HG03135 (cell line): ENCODE data around the gene MIPOL1.
"Not testable (repeated sequence)": the region's sequence is repeated elsewhere in the genome, so short reads cannot be mapped to it uniquely, and the experiment has no call there.

Experiments used
- ATAC-seq: cut with Tn5 transposase; IDR thresholded peaks from one replicate; pipeline ENCODE4 v1.9.1; 2021; ENCODE audit warnings: mild to moderate bottlenecking, moderate library complexity; ENCODE audit not compliant: unreplicated experiment

Gene MIPOL1

GRCh38 chr14:37508503-37508902, 310.8 kb downstream of the MIPOL1 start:
- no peak for ATAC-seq

- no peak for ATAC-seq
These were observed 314.4 kb downstream of the MIPOL1 start for GRCh38 chr14:37512173-37512572.

DNA sequence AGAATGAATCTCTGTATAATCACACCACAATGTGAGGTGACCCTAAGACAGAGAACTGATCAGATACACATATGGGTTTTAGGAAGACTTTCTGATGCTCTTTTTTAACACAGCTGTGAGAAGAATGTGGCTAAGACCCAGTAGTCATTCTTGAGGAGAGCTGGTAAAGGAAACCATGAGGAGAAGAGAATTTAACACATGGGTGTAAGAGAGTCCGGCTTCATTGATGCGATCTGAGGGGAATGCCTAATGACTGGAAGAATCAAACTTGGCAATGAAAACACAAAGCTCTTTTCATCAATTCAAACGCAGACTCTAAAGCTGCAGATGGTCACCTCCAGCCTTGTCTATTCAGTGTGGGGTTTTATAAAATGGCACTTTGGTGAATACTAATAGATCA, 318.0 kb downstream of the MIPOL1 start:
- ATAC-seq, result no peak

GRCh38 chr14:37526994-37527393, 329.3 kb downstream of the MIPOL1 start:
- ATAC-seq, result no peak

DNA sequence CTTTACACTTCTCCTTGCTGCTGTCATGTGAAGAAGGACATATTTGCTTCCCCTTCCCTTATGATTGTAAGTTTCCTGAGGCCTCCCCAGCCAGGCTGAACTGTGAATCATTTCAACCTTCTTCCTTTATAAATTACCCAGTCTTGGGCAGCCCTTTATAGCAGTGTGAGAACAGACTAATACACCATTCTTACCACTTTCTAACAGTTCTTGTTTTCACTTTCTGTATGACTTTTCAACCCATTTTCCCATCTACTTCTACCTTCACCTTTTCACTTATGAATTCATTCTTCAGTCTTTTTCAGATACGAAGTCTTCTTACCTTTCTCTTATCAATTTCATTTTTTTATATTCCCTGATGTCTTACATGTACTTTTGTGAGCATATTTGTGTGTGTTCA, 342.3 kb downstream of the MIPOL1 start:
- no peak for ATAC-seq

GRCh38 chr14:37544407-37544806, 346.7 kb downstream of the MIPOL1 start:
- no peak for ATAC-seq

GRCh38 chr14:37545174-37545573, 347.4 kb downstream of the MIPOL1 start:
- no peak for ATAC-seq

GRCh38 chr14:37546621-37547447, 349.1 kb downstream of the MIPOL1 start:
- ATAC-seq, result no peak

DNA sequence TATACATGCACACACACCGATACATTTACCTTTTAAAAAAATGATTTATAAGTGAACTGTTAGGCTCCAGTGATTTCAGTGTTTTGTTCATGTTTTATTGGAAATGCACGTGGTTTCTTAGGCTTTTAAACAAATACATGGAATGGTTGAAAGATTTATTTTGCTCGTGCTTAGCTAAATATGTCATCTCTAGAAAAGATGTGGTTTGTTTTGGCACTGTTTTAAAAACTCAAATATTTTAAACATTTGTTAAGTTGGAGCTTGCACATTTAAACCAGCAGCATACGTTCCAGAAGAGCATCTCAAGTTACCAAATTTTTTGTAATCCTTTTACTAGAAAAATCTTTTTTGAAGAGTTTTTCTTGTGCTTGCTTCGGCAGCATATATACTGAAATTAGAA, 352.8 kb downstream of the MIPOL1 start:
- no peak for ATAC-seq

DNA sequence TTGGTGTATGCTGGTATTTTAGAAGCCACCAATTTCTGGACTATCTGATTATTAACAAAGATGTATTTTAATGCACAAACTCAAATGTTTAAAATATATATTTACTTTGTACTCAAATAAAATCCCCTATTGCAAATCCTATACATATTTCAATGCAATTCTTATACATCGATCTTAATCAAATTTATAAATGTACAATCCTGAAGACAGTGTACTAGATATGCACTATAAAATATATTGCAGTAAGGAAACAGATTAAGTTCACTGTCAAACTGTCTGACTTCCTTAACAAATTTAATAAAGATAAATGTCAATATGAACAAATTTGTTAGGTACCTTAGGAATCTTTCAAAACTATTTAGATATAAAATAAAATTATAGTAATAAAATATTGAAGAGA, 353.4 kb downstream of the MIPOL1 start:
- no peak for ATAC-seq

DNA sequence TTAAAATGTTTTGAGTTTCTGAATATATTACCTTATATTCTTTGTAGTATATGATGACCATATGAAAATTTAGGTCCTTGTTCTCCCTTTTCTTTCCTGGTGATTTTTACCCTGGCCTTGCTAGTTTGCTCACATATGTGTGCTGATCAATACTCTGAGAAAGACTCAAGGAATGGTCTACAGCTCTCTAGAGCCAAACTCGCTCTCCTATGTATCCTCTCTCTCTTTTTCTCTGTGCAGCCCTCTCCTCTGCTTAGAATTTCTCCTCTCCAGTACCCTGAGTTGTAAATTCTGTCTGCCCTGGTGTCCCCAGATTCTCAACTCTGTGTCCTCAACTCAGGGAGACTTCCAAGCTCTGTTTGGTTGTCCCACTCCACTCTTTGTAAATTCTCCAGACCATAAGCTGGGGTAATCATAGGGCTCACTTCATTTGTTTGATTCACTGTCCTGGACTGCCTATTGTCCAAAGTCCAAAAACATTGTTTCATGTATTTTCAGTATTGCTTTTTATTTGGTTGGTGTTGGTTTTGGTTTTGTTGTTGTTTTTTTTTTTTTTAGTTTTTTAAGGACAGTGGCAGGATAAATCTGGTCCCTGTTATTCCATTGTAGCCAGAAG, 356.3 kb downstream of the MIPOL1 start:
- no peak for ATAC-seq

GRCh38 chr14:37555596-37555995, 357.9 kb downstream of the MIPOL1 start:
- ATAC-seq, result not testable (repeated sequence)

DNA sequence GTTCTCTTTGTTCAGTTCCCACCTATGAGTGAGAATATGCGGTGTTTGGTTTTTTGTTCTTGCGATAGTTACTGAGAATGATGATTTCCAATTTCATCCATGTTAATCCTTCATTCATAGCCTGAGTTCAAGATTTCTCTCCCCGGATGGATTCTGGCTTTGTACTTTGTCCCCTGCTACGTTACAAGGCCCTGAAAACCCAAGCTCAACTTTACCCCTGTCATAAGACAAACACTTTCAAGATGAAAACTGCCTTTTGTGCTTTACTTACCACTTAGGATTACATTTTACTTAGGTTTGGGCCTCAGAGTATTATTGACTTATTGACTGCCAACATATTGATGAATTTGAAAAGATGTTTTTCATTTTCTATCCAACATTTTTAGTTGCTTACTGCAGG, 361.0 kb downstream of the MIPOL1 start:
- ATAC-seq, result no peak

DNA sequence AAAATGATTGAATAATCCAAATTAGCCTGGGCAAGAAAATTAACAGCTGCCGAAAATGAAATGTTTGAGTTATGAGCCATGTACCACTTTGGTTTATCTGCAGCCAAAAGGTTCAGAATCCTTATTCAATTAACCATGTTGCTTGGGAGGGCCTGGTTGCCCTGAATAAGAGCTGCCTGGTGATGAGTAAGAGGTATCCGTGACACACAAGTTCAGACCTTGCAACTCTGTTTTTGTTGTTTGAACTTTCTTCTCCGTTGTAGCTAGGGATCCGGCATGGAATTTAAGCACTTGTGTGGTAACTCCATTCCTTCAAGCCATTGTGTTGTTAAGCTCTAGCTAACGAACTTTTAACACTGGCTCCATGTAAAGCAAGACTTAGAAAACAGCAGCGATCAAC, 361.6 kb downstream of the MIPOL1 start:
- ATAC-seq, result no peak

DNA sequence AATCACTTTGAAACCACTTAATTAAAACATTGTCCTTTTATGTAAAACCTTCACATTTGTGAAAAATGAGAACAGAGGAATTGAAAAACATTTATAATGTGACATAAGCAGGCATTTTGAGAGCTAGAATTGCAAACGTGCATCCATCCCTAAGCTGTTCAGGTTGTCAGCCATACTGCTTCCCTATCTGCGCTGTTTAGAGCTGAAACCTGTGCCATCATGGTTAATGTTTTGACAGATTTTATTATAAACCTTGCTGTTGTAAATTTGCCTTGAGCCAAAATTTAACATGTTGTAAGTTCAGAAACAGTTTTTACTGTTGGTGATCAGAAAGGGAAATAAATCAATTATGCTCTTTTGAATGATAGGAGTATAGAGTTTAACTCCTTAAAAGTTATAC, 365.5 kb downstream of the MIPOL1 start:
- ATAC-seq, result no peak

DNA sequence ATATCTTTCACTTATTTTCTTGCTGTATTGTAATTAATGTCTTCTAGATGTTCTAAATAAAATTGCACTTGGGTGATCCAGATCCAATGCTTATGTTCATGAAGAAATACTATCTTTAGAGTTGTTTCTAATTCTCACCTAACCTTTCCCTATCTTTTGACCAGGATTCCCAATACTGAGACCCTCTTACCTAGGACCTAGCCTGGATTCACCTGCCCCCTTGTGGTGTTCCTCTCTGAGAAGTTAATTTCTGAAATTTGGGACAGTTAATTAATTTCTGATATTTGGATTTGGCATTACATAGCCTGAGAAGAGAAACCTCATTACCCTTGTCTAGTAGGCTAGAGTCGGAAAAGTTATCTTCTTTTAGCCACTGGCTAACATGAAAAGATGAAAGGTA, 367.8 kb downstream of the MIPOL1 start:
- no peak for ATAC-seq

GRCh38 chr14:37566811-37567371, 369.2 kb downstream of the MIPOL1 start:
- ATAC-seq, result no peak

DNA sequence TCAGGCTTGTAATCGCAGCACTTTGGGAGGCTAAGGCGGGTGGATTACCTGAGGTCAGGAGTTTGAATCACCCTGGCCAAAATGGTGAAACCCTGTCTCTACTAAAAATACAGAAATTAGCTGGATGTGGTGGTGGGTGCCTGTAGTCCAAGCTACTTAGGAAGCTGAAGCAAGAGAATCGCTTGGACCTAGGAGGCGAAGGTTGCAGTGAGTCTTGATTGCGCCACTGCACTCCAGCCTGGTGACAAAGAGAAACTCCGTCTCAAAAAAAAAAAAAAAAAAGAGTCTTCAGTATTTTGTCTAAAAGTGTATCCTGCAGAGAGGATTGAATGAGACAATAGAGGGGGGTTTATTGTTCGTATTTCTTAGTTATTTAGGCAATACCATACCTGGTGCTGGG, 372.0 kb downstream of the MIPOL1 start:
- no peak for ATAC-seq

GRCh38 chr14:37571391-37571790, 373.7 kb downstream of the MIPOL1 start:
- no peak for ATAC-seq

- no peak for ATAC-seq
These were observed 375.6 kb downstream of the MIPOL1 start for GRCh38 chr14:37573356-37573755.

GRCh38 chr14:37579274-37579673, 381.5 kb downstream of the MIPOL1 start:
- no peak for ATAC-seq

DNA sequence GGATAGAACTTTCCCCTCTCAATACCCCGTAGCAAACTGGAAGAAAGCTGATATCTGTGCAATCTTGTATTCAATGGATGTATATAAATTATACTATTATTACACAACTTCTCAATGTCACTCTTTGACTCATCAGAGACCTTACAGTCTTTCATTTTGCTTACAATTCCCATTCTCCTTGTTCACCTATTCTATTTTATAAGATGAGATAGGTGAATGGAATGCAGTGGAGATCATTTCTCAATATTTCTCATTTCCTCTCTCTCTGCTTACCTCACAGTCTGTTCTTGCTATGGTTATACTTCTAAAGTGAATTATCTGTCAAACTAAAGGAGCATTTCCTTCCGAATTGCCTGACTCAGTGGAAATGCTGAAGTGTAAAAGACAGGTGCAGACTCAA, 382.4 kb downstream of the MIPOL1 start:
- ATAC-seq, result no peak
